Adrenal gland (tissue), 12 donors: ENCODE data around the gene GRAMD1B. TPM values are rescaled to one million over a fixed set of nuclear protein-coding genes. Genes with fewer than 3 reads are reported as not detected.

Experiments used
- DNase-seq, 7 donors: peaks; one replicate each; pipeline ENCODE4 v3.0.0-alpha.2; 2019 to 2020
- H3K27ac ChIP-seq, 5 donors: fragments of 200-600 bp; sonication (generic) in 4 of 5; 1 replicate in 3 of 5; 2 replicates in 2 of 5; pipeline versions ENCODE4 v1.5.1 to v1.8.0; 2016 to 2020; ENCODE audit warnings: mild to moderate bottlenecking in 1 of 5
- H3K27me3 ChIP-seq: fragments of 200-600 bp; 2 replicates; pipeline ENCODE4 v1.8.0; 2021
- H3K36me3 ChIP-seq, 2 donors: fragments of 200-600 bp; replicated peaks in 1 of 2; 1 replicate in 1 of 2; 2 replicates in 1 of 2; pipeline versions ENCODE4 v1.5.1 to v1.8.0; 2018 to 2022
- H3K4me1 ChIP-seq, 2 donors: fragments of 200-600 bp; replicated peaks in 1 of 2; 1 replicate in 1 of 2; 2 replicates in 1 of 2; pipeline versions ENCODE4 v1.5.1 to v1.8.0; 2018 to 2021
- H3K4me3 ChIP-seq, 4 donors: fragments of 200-600 bp; sonication (generic) in 3 of 4; one replicate each; pipeline ENCODE4 v1.5.1; 2016 to 2018
- H3K9me3 ChIP-seq, 3 donors: fragments of 200-600 bp; sonication (generic) in 1 of 3; replicated peaks in 1 of 3; 1 replicate in 2 of 3; 2 replicates in 1 of 3; pipeline versions ENCODE4 v1.5.1 to v1.8.0; 2016 to 2021
- CTCF ChIP-seq, 6 experiments: fragments of 450-650 bp in 4 of 6; fragments of 200-600 bp in 2 of 6; sonication (generic) in 1 of 6; IDR thresholded peaks; 1 replicate in 5 of 6; 2 replicates in 1 of 6; pipeline versions ENCODE4 v1.5.1 to v1.8.0; 2016 to 2021; ENCODE audit warnings: antibody characterized with exemption in 6 of 6, mild to moderate bottlenecking in 2 of 6, moderate library complexity in 1 of 6
- POLR2A ChIP-seq, 2 donors: fragments of 450-650 bp; IDR thresholded peaks; one replicate each; pipeline ENCODE4 v1.6.1; 2017; ENCODE audit warnings: antibody characterized with exemption in 2 of 2, mild to moderate bottlenecking in 2 of 2, moderate library complexity in 1 of 2
- WGBS, 4 donors: extraction: QIAGEN DNeasy Blood & Tissue Kit in 2 of 4; methylation state at CpG; one replicate each; pipeline versions ENCODE4 v1.1.5 to v1.1.7; 2013 to 2017; 5-methylcytosine and 5-hydroxymethylcytosine counted together
- intact Hi-C, 2 donors: fragments of 100-400 bp; cut with DNase I; formaldehyde crosslinking; loops; one replicate each; pipeline versions ENCODE4 v1.14.1 to v1.15.0; 2022 to 2023
- polyA plus RNA-seq, 3 donors: library from polyadenylated mRNA; stranded (reverse); fragments of 200-250 nt in 2 of 3; fragments of 350-450 nt in 1 of 3; fragmentation: Illumina TruSeq in 1 of 3; extraction: RNeasy Lipid Tissue Mini Kit (QIAGEN cat#74804) in 1 of 3; gene quantifications; one replicate each; pipeline ENCODE4 v1.2.3, GENCODE V29; 2013 to 2014
- total RNA-seq, 9 donors: library from RNA; depleted of rRNA in 4 of 9; stranded (reverse); fragments of >200 nt in 4 of 9; fragments of 120-200 nt in 1 of 9; fragmentation: NEBNext Ultra II Directional in 1 of 9; extraction: Animal tissue kit (Norgen Biotek cat#: 25700) in 1 of 9; gene quantifications; one replicate each; pipeline versions ENCODE4 v1.1.0 to v1.2.4, GENCODE V29; 2013 to 2023
- donor health status: healthy with polysubstance abuse.
- donor health status: Bipolar disorder and iron deficiency.
- donor health status: DM: yes; HTN: yes; CAD: no.
- donor health status: DM: no; HTN: no; CAD: no.
- donor health status: DM: no; HTN: no; CAD: no.
- donor health status: DM: yes; HTN: yes; CAD: no.

Gene GRAMD1B
- total and polyA plus RNA-seq, 12 donors = 101 to 1,898 (median 285) TPM

GRCh38 chr11:123443851-123444623 is 14.0 kb downstream of the GRAMD1B start:
- Histone ChIP-seq H3K36me3 (no peaks in the 10 kb centered on the region), H3K27me3 (no peaks in the 10 kb centered on the region), H3K27ac (peak overlapping the region in 3 of 5 donors; percentile 32 to 89 (median 69)), H3K4me3 (no peak overlapping the region), H3K9me3 (no peaks in the 10 kb centered on the region), H3K4me1 (peaks cover 7 to 44% of the 10 kb centered on the region in 2 donors)
- 66 to 84% (median 72%) methylated on average over 5 of the region's 5 CpGs for WGBS, 4 donors
- no peak for TF ChIP-seq POLR2A (IDR thresholded peaks at IDR 0.05)
- TF ChIP-seq CTCF (IDR thresholded peaks at IDR 0.05) = no peak
- DNase-seq = peak in 1 of 7 donors; percentile 43
- intact Hi-C loops = no loop called here

GRCh38 chr11:123448823-123449222 is 18.8 kb downstream of the GRAMD1B start:
- no peak for TF ChIP-seq CTCF (IDR thresholded peaks at IDR 0.05)
- no peak for TF ChIP-seq POLR2A (IDR thresholded peaks at IDR 0.05)
- no peaks in the 10 kb centered on the region for H3K36me3 ChIP-seq
- intact Hi-C loops = no loop called here
- no peaks in the 10 kb centered on the region for H3K9me3 ChIP-seq
- 46 to 53% (median 50%) methylated on average over 8 of the region's 8 CpGs for WGBS, 4 donors
- DNase-seq = no peak
- H3K27ac ChIP-seq = peak overlapping the region; percentile 19 to 89 (median 58)
- no peak overlapping the region for H3K4me3 ChIP-seq
- no peaks in the 10 kb centered on the region for H3K27me3 ChIP-seq
- H3K4me1 ChIP-seq = peaks cover 18 to 76% of the 10 kb centered on the region in 2 donors

GRCh38 chr11:123449436-123449835 is 19.4 kb downstream of the GRAMD1B start:
- DNase-seq = no peak
- no peaks in the 10 kb centered on the region for H3K36me3 ChIP-seq
- H3K9me3 ChIP-seq = no peaks in the 10 kb centered on the region
- intact Hi-C loops = no loop called here
- peak overlapping the region; percentile 19 to 89 (median 76) for H3K27ac ChIP-seq
- peaks cover 23 to 76% of the 10 kb centered on the region in 2 donors for H3K4me1 ChIP-seq
- H3K27me3 ChIP-seq = no peaks in the 10 kb centered on the region
- no peak overlapping the region for H3K4me3 ChIP-seq
- TF ChIP-seq POLR2A (IDR thresholded peaks at IDR 0.05) (no peak), CTCF (IDR thresholded peaks at IDR 0.05) (no peak)

GRCh38 chr11:123450623-123451022 is 20.6 kb downstream of the GRAMD1B start:
- TF ChIP-seq CTCF (IDR thresholded peaks at IDR 0.05) (no peak), POLR2A (IDR thresholded peaks at IDR 0.05) (peak in 1 of 2 donors; percentile 30)
- H3K4me1 ChIP-seq = peaks cover 34 to 80% of the 10 kb centered on the region in 2 donors
- intact Hi-C loops = no loop called here
- WGBS, 4 donors = 57 to 76% (median 64%) methylated on average over 3 of the region's 3 CpGs
- peak in 5 of 7 donors; percentile 50 to 78 (median 65) for DNase-seq
- H3K36me3 ChIP-seq = no peaks in the 10 kb centered on the region
- H3K27ac ChIP-seq = peak overlapping the region; percentile 35 to 89 (median 76)
- no peaks in the 10 kb centered on the region for H3K27me3 ChIP-seq
- no peak overlapping the region for H3K4me3 ChIP-seq
- no peaks in the 10 kb centered on the region for H3K9me3 ChIP-seq
